Parathyroid adenoma (tissue), 2 donors: ENCODE results near the gene NPAS3.

Source experiments
- H2AFZ ChIP-seq: fragments of 300-600 bp; sonication (generic); one replicate; pipeline ENCODE4 v1.7.0; 2017; ENCODE audit warnings: antibody characterized with exemption, mild to moderate bottlenecking
- H3K27ac ChIP-seq: fragments of 300-600 bp; sonication (generic); one replicate; pipeline ENCODE4 v1.7.0; 2017
- H3K27me3 ChIP-seq: fragments of 300-600 bp; sonication (generic); one replicate; pipeline ENCODE4 v1.7.0; 2017; ENCODE audit warnings: low read length; ENCODE audit not compliant: control insufficient read depth, insufficient read depth
- H3K36me3 ChIP-seq: fragments of 300-600 bp; sonication (generic); one replicate; pipeline ENCODE4 v1.7.0; 2017; ENCODE audit warnings: low read length; ENCODE audit not compliant: control insufficient read depth, insufficient read depth
- H3K4me1 ChIP-seq: fragments of 300-600 bp; sonication (generic); one replicate; pipeline ENCODE4 v1.7.0; 2017; ENCODE audit warnings: control low read depth
- H3K4me2 ChIP-seq: fragments of 300-600 bp; sonication (generic); one replicate; pipeline ENCODE4 v1.7.0; 2017; ENCODE audit warnings: low read length
- H3K4me3 ChIP-seq: fragments of 300-600 bp; sonication (generic); one replicate; pipeline ENCODE4 v1.7.0; 2017; ENCODE audit warnings: low read depth, low read length
- H3K79me2 ChIP-seq: fragments of 300-600 bp; sonication (generic); one replicate; pipeline ENCODE4 v1.7.0; 2017; ENCODE audit warnings: control low read depth
- H3K9ac ChIP-seq: fragments of 300-600 bp; sonication (generic); one replicate; pipeline ENCODE4 v1.7.0; 2017; ENCODE audit warnings: mild to moderate bottlenecking
- H3K9me3 ChIP-seq: fragments of 300-600 bp; sonication (generic); one replicate; pipeline ENCODE4 v1.7.0; 2017; ENCODE audit warnings: low read length; ENCODE audit not compliant: control insufficient read depth
- CTCF ChIP-seq: fragments of 300-600 bp; sonication (generic); IDR thresholded peaks from one replicate; pipeline ENCODE4 v1.7.0; 2017; ENCODE audit warnings: antibody characterized with exemption, mild to moderate bottlenecking
- donor health status: primary hyperparathyroidism.

NPAS3 gene

GRCh38 chr14:33499687-33500086 lies 561.0 kb downstream of the NPAS3 start:
- H3K9ac ChIP-seq: no peak overlapping the region

GRCh38 chr14:33504246-33505099 lies 565.8 kb downstream of the NPAS3 start:
- Histone ChIP-seq H3K9me3 (no peaks in the 10 kb centered on the region), H3K4me1 (no peaks in the 10 kb centered on the region), H3K27ac (no peak overlapping the region), H3K79me2 (no peaks in the 10 kb centered on the region), H3K4me2 (no peak overlapping the region), H3K4me3 (no peak overlapping the region), H2AFZ (no peak overlapping the region), H3K9ac (no peak overlapping the region), H3K36me3 (no peaks in the 10 kb centered on the region), H3K27me3 (no peaks in the 10 kb centered on the region)
- TF ChIP-seq CTCF: no peak

More at GRCh38 chr14:33499687-33500086, 561.0 kb downstream of the NPAS3 start:
- Histone ChIP-seq H3K27ac (no peak overlapping the region), H3K4me1 (no peaks in the 10 kb centered on the region), H3K4me2 (no peak overlapping the region), H3K36me3 (no peaks in the 10 kb centered on the region), H3K79me2 (no peaks in the 10 kb centered on the region), H3K9me3 (no peaks in the 10 kb centered on the region), H2AFZ (no peak overlapping the region), H3K27me3 (no peaks in the 10 kb centered on the region), H3K4me3 (no peak overlapping the region)
- no peak for TF ChIP-seq CTCF

- H3K9ac ChIP-seq: no peak overlapping the region
- no peak overlapping the region for H2AFZ ChIP-seq
- no peaks in the 10 kb centered on the region for H3K9me3 ChIP-seq
- H3K27me3 ChIP-seq: no peaks in the 10 kb centered on the region
- no peaks in the 10 kb centered on the region for H3K79me2 ChIP-seq
- H3K36me3 ChIP-seq: no peaks in the 10 kb centered on the region
- no peak overlapping the region for H3K4me2 ChIP-seq
- H3K4me1 ChIP-seq: no peaks in the 10 kb centered on the region
- no peak overlapping the region for H3K4me3 ChIP-seq
- no peak for TF ChIP-seq CTCF
- no peak overlapping the region for H3K27ac ChIP-seq
Measured at GRCh38 chr14:33505266-33505962, 566.7 kb downstream of the NPAS3 start.

- no peaks in the 10 kb centered on the region for H3K27me3 ChIP-seq
- no peaks in the 10 kb centered on the region for H3K9me3 ChIP-seq
- no peak overlapping the region for H2AFZ ChIP-seq
- no peak for TF ChIP-seq CTCF
- H3K4me1 ChIP-seq: no peaks in the 10 kb centered on the region
- no peaks in the 10 kb centered on the region for H3K36me3 ChIP-seq
- no peak overlapping the region for H3K27ac ChIP-seq
- no peak overlapping the region for H3K4me3 ChIP-seq
- no peaks in the 10 kb centered on the region for H3K79me2 ChIP-seq
- H3K4me2 ChIP-seq: no peak overlapping the region
- no peak overlapping the region for H3K9ac ChIP-seq
Measured at GRCh38 chr14:33505963-33506329, 567.3 kb downstream of the NPAS3 start.
